Naive thymus-derived CD8-positive, alpha-beta T cell (primary cell): ENCODE results near the gene RELB. TPM values are rescaled to one million over a fixed set of nuclear protein-coding genes. Genes with fewer than 3 reads are reported as not detected.
A peak's percentile ranks its signal among the peaks of the same experiment; 100 is the strongest.

Experiments
- ATAC-seq, 2 donors: fragments of 150-1000 bp; cut with Tn5 transposase in 1 of 2; sonication (Bioruptor Pico), chemical (Tn5 transposase) in 1 of 2; 1 replicate in 1 of 2; 2 replicates in 1 of 2; pipeline ENCODE4 v1.10.0; 2021; ENCODE audit warnings: mild to moderate bottlenecking in 2 of 2, moderate library complexity in 2 of 2
- POLR2A ChIA-PET: fragments of 350-600 bp; sonication (Branson Sonifier 250); formaldehyde crosslinking; loops from one replicate; lab custom pipeline; 2021; ENCODE audit warnings: antibody characterized with exemption; lab: Charles Lee
- DNase-seq, 10 donors: peaks; one replicate each; pipeline versions ENCODE4 v3.0.0 to v3.0.0-alpha.2; 2020 to 2022
- H3K27ac Mint-ChIP-seq, 10 donors: one replicate each; pipeline ENCODE4 v1.8.0; 2020 to 2022; ENCODE audit warnings: mild to moderate bottlenecking in 10 of 10, mixed read lengths in 10 of 10, moderate library complexity in 4 of 10, inconsistent platforms in 1 of 10
- H3K27me3 Mint-ChIP-seq, 5 donors: one replicate each; pipeline ENCODE4 v1.8.0; 2021 to 2022; ENCODE audit warnings: mixed read lengths in 5 of 5
- H3K36me3 Mint-ChIP-seq, 3 donors: one replicate each; pipeline ENCODE4 v1.8.0; 2020 to 2022; ENCODE audit warnings: mixed read lengths in 3 of 3, mild to moderate bottlenecking in 2 of 3, inconsistent platforms in 1 of 3
- H3K4me1 Mint-ChIP-seq, 4 donors: one replicate each; pipeline ENCODE4 v1.8.0; 2021 to 2022; ENCODE audit warnings: mixed read lengths in 4 of 4
- H3K4me3 Mint-ChIP-seq, 10 donors: one replicate each; pipeline ENCODE4 v1.8.0; 2020 to 2022; ENCODE audit warnings: mild to moderate bottlenecking in 10 of 10, mixed read lengths in 10 of 10, moderate library complexity in 6 of 10, inconsistent platforms in 1 of 10
- H3K9me3 Mint-ChIP-seq, 9 donors: one replicate each; pipeline ENCODE4 v1.8.0; 2020 to 2022; ENCODE audit warnings: mixed read lengths in 9 of 9, mild to moderate bottlenecking in 3 of 9, inconsistent platforms in 1 of 9, moderate library complexity in 1 of 9
- polyA plus RNA-seq, 3 donors: library from polyadenylated mRNA; unstranded; fragments of 300-500 nt; fragmentation: Illumina TruSeq; gene quantifications; one replicate each; pipeline ENCODE4 v1.2.3, GENCODE V29; 2021
- total RNA-seq, 8 experiments: library from RNA in 2 of 8; stranded (reverse) in 2 of 8; gene quantifications; one replicate each; pipeline ENCODE4 v1.2.3 and lab custom pipeline; 2021 to 2026

RELB gene
- total and polyA plus RNA-seq, 5 experiments from 2014 or later = 6.7 to 41.6 (median 17.2) TPM

DNA sequence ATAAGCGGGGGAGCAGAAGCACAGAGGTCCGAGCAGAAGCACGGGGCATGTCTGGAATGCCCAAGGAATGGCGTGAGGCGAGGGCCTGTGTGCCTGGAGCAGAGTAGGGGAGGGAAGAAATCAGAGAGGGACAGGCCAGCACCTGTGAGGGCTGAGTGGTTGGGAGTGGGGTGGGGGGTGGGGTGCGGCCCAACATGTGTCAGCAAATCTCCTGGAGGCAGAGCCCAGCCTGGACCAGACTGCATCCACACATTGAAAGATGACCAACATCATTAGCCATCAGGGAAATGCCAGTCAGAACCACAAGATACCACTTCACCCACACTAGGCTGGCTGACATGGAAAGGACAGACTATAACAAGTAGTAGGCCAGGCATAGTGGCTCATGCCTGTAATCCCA, 48.8 kb downstream of the RELB start:
- Mint-ChIP-seq H3K9me3 (no peaks in the 10 kb centered on the region), H3K27me3 (no peaks in the 10 kb centered on the region), H3K4me3 (no peak overlapping the region), H3K4me1 (peaks cover 27 to 62% (median 46%) of the 10 kb centered on the region in 4 donors), H3K36me3 (peaks cover 0 to 75% (median 3%) of the 10 kb centered on the region in 3 donors), H3K27ac (peak overlapping the region in 6 of 10 donors; percentile 22 to 80 (median 61))
- DNase-seq (no peak), ATAC-seq (no peak)
- POLR2A ChIA-PET = no interaction called here

DNA sequence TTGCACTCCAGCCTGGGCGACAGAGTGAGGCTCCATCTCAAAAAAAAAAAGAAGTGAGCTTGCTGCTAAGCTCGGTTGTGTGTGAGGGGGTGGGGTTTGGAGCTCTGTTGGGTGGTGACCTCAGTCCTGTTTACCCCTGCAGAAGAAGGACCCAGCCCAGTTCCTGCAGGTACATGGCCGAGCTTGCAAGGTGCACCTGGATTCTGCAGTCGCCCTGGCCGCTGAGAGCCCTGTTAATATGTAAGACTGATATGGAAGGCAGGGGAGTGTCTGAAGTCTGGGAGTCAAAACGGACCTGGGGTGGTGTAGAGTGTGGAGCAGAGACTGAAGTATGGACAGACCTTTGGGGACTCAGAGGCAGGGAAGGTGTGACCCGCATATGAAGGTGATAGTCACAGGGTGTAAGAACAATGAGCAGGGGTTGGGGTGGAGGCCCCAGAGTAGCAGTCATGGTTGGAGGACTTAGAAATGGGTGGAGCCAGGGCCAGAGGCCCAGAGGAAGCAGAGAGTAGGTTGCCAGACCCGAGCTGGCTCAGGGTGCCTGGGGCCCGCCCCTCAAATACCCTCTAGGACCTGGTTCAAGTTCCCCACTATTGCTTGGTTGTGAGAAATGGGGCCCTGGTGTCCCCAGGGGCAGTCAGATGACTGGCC, 50.8 kb downstream of the RELB start:
- H3K4me1 Mint-ChIP-seq = peaks cover 14 to 43% (median 26%) of the 10 kb centered on the region in 4 donors
- no peaks in the 10 kb centered on the region for H3K27me3 Mint-ChIP-seq
- peaks cover 0 to 71% (median 3%) of the 10 kb centered on the region in 3 donors for H3K36me3 Mint-ChIP-seq
- ATAC-seq (no peak), DNase-seq (no peak)
- H3K4me3 Mint-ChIP-seq = peak overlapping the region in 2 of 10 donors; percentile 4 to 71
- H3K9me3 Mint-ChIP-seq = no peaks in the 10 kb centered on the region
- H3K27ac Mint-ChIP-seq = peak overlapping the region in 5 of 10 donors; percentile 33 to 90 (median 72)
- POLR2A ChIA-PET = interaction anchor here (1.8 kb wide), 1 partner anchor 13 kb away, joined by 5 read pairs; the partner anchor contains the start of gene CLASRP

DNA sequence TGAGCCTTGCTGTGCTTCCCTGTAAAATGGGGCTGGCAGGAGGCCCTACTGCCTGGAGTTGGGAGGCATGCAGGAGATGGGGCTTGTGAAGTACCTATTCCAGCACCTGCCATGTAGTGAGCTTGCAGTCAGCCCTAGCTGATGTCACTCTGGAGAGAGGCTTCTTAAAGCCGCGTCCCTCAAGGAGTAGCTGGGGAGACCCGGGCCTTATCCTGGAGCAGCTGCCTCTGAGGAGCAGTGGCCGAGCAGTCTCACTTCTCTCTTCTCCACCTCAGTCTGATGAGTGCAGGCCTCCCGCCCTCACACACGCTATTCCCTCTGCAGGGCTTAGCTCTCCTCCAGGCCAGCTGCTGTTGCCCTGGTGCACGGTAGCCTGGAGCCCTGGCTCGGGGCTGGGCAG, 55.6 kb downstream of the RELB start:
- DNase-seq (no peak), ATAC-seq (no peak)
- H3K27ac Mint-ChIP-seq = peak overlapping the region in 1 of 10 donors; percentile 25
- H3K4me1 Mint-ChIP-seq = peaks cover 11 to 18% (median 14%) of the 10 kb centered on the region in 4 donors
- no peak overlapping the region for H3K4me3 Mint-ChIP-seq
- POLR2A ChIA-PET = interaction anchor here (0.6 kb wide), 1 partner anchor 78 kb away, joined by 4 read pairs; no protein-coding TSS in a partner anchor
- H3K27me3 Mint-ChIP-seq = no peaks in the 10 kb centered on the region
- H3K36me3 Mint-ChIP-seq = peaks cover 0 to 93% (median 12%) of the 10 kb centered on the region in 3 donors
- H3K9me3 Mint-ChIP-seq = peaks cover 0 to 1% (median 0%) of the 10 kb centered on the region in 9 donors

DNA sequence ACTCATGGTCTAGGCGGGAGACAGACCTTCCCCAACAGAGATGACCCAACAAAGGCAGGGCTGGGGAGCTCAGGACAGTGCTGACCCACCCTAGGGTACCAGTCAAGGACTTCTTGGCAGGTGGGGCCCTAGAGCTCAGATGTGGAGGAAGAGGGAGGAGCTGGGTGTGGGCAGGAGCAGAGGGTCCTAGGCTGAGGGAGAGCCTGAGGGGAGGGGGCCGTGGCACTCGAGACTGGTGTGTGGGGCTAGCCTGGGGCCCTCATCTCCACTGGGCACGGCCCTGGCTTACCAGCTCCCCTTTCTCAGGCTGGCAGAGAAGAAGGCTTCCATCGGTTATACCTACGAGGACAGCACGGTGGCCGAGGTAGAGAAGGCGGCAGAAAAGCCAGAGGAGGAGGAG, 56.2 kb downstream of the RELB start:
- DNase-seq (no peak), ATAC-seq (no peak)
- H3K4me1 Mint-ChIP-seq = peaks cover 8 to 16% (median 12%) of the 10 kb centered on the region in 4 donors
- peak overlapping the region in 2 of 10 donors; percentile 24 to 25 for H3K27ac Mint-ChIP-seq
- peak overlapping the region in 2 of 10 donors; percentile 38 to 43 for H3K4me3 Mint-ChIP-seq
- POLR2A ChIA-PET = interaction anchor here (0.6 kb wide), 1 partner anchor 79 kb away, joined by 4 read pairs; no protein-coding TSS in a partner anchor
- peaks cover 0 to 93% (median 12%) of the 10 kb centered on the region in 3 donors for H3K36me3 Mint-ChIP-seq
- no peaks in the 10 kb centered on the region for H3K27me3 Mint-ChIP-seq
- H3K9me3 Mint-ChIP-seq = peaks cover 0 to 1% (median 0%) of the 10 kb centered on the region in 9 donors

DNA sequence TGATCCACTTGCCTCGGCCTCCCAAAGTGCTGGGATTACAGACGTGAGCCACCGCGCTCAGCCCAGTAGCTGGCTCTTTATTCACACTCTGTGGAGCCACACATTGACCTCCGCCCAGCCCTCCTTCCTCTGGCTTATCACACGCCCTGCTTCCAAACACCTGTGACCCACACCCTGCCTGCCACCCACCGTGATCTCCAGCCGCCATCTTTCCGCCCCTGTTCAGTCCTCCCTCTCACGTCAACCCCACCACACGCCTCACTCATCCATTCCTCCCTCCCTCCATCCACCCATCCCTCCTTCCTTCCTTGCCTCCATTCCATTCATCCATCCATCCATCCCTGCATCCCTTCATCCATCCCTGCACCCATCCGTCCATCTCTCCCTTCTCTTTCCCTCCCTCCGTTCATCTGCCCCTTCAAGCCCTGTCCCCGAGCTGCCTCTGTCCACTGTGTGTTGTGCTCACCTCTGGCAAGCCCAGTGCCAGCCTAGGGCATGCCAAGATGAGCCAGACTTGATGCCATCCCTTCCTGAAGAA, 57.4 kb downstream of the RELB start:
- Mint-ChIP-seq H3K4me1 (peaks cover 7 to 16% (median 9%) of the 10 kb centered on the region in 4 donors), H3K36me3 (peaks cover 0 to 94% (median 14%) of the 10 kb centered on the region in 3 donors), H3K4me3 (no peak overlapping the region), H3K27ac (peak overlapping the region in 3 of 10 donors; percentile 12 to 94 (median 88)), H3K9me3 (peaks cover 0 to 1% (median 0%) of the 10 kb centered on the region in 9 donors), H3K27me3 (no peaks in the 10 kb centered on the region)
- ATAC-seq (no peak), DNase-seq (no peak)
- POLR2A ChIA-PET = no interaction called here

DNA sequence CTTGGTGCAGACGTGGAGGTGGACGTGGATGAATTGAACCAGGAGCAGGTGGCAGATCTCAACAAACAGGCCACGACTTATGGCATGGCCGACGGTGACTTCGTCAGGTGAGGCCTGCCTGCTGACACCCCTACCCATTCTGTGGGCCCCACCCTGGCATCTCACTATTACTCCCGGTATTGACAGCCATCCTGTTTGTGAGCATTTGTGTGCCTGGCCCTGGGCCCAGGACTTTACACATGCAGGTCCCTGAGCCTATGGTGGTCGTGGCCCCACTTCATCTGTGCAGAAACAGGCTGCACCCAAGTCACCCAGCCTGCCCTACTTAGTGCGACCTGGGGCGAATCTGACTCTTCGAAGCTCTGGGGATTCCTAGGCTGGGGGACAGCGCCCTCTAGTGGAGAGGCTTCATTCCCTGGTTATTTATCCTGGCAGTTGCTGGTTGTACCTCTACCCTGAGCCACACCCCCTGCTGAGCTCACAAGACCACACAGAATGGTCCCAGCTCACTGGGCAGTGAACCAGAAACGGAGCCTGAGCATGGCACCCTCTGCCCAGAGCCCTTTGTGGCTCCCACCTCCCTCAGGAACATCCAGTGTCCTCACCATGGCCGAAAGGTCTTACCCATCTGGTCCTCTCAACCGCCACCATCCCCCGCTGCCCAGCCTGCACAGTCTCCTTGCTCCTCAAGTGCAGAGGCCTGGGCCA, 58.1 kb downstream of the RELB start:
- H3K36me3 Mint-ChIP-seq = peaks cover 0 to 89% (median 13%) of the 10 kb centered on the region in 3 donors
- no peaks in the 10 kb centered on the region for H3K27me3 Mint-ChIP-seq
- peaks cover 7 to 16% (median 9%) of the 10 kb centered on the region in 4 donors for H3K4me1 Mint-ChIP-seq
- H3K27ac Mint-ChIP-seq = peak overlapping the region in 7 of 10 donors; percentile 35 to 94 (median 80)
- POLR2A ChIA-PET = interaction anchor here (0.5 to 1.2 kb wide), 3 partner anchors 9 to 21 kb away, joined by 3 to 5 read pairs (median 3); partner anchors contain the start of gene CLASRP
- H3K9me3 Mint-ChIP-seq = peaks cover 0 to 1% (median 0%) of the 10 kb centered on the region in 9 donors
- DNase-seq (peak; percentile 67 to 88 (median 80)), ATAC-seq (peak; percentile 91 to 95)
- no peak overlapping the region for H3K4me3 Mint-ChIP-seq

DNA sequence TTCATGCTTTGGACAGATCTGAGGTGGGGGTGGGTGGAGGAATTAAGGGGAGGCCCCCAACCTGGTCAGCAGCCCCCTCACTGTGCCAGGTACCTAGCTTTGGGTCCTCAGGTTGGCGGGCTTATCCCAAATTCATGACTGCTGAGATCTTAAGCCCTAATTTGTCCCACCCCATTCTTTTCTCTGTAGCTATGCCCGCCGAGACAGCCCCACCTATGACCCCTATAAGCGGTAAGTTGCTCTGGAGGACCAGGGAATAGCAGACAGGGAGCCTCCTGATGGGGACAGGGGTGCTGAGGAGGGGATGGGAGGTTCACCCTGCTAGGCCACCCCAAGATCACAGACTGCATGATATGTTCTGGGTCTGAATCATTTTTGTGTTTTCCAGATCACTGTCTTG, 60.7 kb downstream of the RELB start:
- no peak for DNase-seq
- Mint-ChIP-seq H3K27me3 (no peaks in the 10 kb centered on the region), H3K36me3 (peaks cover 0 to 82% (median 13%) of the 10 kb centered on the region in 3 donors), H3K4me1 (peaks cover 7 to 16% (median 9%) of the 10 kb centered on the region in 4 donors), H3K9me3 (peaks cover 0 to 1% (median 0%) of the 10 kb centered on the region in 9 donors), H3K4me3 (no peak overlapping the region), H3K27ac (no peak overlapping the region)
- POLR2A ChIA-PET = interaction anchor here (0.5 kb wide), 1 partner anchor 23 kb away, joined by 5 read pairs; no protein-coding TSS in a partner anchor
- ATAC-seq = no peak

DNA sequence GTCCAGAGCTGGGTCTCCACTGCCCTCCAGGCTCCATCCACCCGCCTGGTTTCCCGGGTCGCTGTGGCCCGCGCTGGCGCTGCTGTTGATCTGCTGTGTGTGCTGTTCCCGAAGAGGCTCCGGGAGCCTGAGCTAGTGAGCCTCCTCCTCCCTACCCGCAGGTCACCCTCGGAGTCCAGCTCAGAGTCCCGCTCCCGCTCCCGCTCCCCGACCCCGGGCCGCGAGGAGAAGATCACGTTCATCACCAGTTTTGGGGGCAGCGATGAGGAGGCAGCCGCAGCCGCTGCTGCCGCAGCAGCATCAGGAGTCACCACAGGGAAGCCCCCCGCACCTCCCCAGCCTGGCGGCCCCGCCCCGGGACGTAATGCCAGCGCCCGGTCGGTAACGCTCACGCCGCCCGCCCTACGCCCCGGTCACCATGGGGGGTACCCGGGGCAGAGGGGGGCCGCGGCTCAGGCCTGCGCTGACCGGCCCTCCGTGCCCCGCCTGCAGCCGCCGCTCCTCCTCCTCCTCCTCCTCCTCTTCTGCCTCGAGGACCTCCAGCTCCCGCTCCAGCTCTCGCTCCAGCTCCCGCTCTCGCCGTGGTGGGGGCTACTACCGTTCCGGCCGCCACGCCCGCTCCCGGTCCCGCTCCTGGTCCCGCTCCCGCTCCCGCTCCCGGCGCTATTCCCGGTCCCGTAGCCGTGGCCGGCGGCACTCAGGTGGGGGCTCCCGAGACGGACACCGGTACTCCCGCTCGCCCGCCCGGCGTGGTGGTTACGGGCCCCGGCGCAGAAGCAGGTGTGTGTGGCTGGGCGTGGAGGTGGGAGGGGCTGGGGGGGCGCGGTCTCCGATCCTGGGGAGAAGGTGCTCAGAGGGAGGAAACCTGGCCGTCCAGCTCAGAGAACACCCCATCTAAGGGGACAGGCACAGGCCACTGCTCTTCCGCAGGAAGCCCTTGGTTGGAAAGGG, 62.9 kb downstream of the RELB start:
- ATAC-seq = no peak
- peaks cover 0 to 75% (median 12%) of the 10 kb centered on the region in 3 donors for H3K36me3 Mint-ChIP-seq

DNA sequence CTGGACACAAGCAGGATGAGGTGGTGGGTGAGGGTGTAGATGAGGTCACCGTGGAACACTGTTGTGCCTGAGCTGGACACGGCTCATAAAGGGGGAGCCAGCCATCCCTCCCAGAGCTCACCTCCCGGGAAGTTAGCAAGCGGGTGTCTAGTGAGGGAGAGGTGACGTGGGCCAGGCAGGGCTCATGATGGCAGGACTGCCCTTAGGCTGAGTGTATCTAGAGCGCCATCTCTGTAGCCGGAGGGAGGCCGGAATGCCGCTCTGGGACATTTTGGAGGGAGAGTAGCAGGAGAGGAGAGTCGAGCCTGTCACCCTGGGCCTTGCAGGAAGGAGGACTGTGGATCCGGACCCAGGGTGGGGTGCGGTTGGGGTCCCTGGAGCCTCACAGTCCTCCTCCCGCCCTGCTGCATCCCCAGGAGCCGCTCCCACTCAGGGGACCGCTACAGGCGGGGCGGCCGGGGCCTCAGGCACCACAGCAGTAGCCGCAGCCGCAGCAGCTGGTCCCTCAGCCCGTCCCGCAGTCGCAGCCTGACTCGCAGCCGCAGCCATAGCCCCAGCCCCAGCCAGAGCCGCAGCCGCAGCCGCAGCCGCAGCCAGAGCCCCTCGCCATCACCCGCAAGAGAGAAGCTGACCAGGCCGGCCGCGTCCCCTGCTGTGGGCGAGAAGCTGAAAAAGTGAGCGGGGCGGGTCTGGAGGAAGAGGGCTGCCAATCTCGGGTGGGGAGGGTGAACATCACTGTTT, 65.8 kb downstream of the RELB start:
- H3K9me3 Mint-ChIP-seq = no peaks in the 10 kb centered on the region
- H3K27ac Mint-ChIP-seq = peak overlapping the region in 3 of 10 donors; percentile 33 to 69 (median 40)
- ATAC-seq (no peak), DNase-seq (no peak)
- no peaks in the 10 kb centered on the region for H3K27me3 Mint-ChIP-seq
- H3K4me3 Mint-ChIP-seq = no peak overlapping the region
- POLR2A ChIA-PET = interaction anchor here (1.0 to 1.3 kb wide), 3 partner anchors 7 to 25 kb away, joined by 3 read pairs; partner anchors contain the start of gene GEMIN7
- H3K4me1 Mint-ChIP-seq = peaks cover 0 to 2% (median 0%) of the 10 kb centered on the region in 4 donors
- peaks cover 0 to 63% (median 7%) of the 10 kb centered on the region in 3 donors for H3K36me3 Mint-ChIP-seq

More for the DNA sequence above, 62.9 kb downstream of the RELB start:
- Mint-ChIP-seq H3K9me3 (no peaks in the 10 kb centered on the region), H3K4me1 (peaks cover 5 to 10% (median 5%) of the 10 kb centered on the region in 4 donors), H3K27ac (peak overlapping the region in 1 of 10 donors; percentile 3), H3K27me3 (no peaks in the 10 kb centered on the region), H3K4me3 (no peak overlapping the region)
- no peak for DNase-seq
- POLR2A ChIA-PET = interaction anchor here (1.1 to 1.4 kb wide), 3 partner anchors 10 to 26 kb away, joined by 3 to 4 read pairs (median 4); no protein-coding TSS in a partner anchor

DNA sequence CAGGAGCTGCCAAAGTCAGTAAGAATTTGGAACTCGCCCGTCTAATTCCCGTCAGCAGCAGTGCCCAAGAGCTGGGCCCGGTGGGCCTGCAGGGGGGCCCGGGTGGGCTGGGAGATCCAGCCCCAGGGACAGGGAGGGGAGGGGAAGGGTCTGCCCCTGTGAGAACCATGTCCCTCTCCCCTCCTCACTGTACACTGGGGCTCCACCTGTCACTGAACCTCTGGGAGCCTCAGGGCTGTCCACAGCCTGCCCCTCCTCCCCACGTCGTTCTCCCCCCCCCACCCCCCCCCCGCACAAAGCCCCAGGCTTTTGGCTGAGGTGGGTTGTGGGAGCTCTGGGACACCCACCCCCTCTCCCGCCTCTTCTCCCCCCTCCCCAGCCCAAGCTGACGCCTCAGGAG, 66.8 kb downstream of the RELB start:
- Mint-ChIP-seq H3K27me3 (no peaks in the 10 kb centered on the region), H3K27ac (no peak overlapping the region), H3K4me1 (peaks cover 0 to 2% (median 0%) of the 10 kb centered on the region in 4 donors), H3K4me3 (no peak overlapping the region), H3K9me3 (no peaks in the 10 kb centered on the region), H3K36me3 (peaks cover 0 to 54% (median 4%) of the 10 kb centered on the region in 3 donors)
- DNase-seq = no peak
- POLR2A ChIA-PET = interaction anchor here (1.0 to 1.3 kb wide), 3 partner anchors 8 to 24 kb away, joined by 3 read pairs; partner anchors contain the start of gene GEMIN7
- ATAC-seq = no peak

DNA sequence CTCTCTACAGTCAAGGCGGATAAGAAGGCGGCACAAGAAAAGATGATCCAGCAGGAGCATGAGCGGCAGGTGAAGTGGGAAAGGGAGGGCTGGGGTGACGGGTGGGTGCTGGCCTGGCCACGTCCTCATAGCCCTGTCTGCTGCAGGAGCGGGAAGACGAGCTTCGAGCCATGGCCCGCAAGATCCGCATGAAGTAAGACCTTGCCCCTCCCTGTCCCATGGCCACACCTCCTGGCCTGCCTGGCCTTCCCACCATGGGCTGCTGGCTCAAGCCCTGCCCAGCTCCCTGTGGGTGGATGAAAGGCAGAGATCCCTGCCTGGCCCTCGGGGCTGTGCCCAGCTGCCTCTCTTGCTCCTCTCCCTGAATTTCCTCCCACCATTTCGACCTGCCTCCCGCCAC, 67.8 kb downstream of the RELB start:
- Mint-ChIP-seq H3K36me3 (peaks cover 0 to 45% (median 4%) of the 10 kb centered on the region in 3 donors), H3K27me3 (no peaks in the 10 kb centered on the region), H3K27ac (peak overlapping the region in 2 of 10 donors; percentile 6 to 64), H3K9me3 (no peaks in the 10 kb centered on the region), H3K4me3 (no peak overlapping the region), H3K4me1 (peaks cover 0 to 2% (median 0%) of the 10 kb centered on the region in 4 donors)
- no peak for ATAC-seq
- POLR2A ChIA-PET = no interaction called here
- DNase-seq = no peak
